UCSD-AML1 (cell line): ENCODE data around the gene ATG4A.

Experiments
- DNase-seq: peaks from one replicate; lab custom pipeline; 2025; ENCODE audit not compliant: unreplicated experiment; lab: John Stamatoyannopoulos, UW

ATG4A gene

GRCh38 chrX:108121291-108121690, 29.7 kb downstream of the ATG4A start:
- DNase-seq = no peak

- no peak for DNase-seq
Measured at GRCh38 chrX:108122748-108123147, 31.2 kb downstream of the ATG4A start.

DNA sequence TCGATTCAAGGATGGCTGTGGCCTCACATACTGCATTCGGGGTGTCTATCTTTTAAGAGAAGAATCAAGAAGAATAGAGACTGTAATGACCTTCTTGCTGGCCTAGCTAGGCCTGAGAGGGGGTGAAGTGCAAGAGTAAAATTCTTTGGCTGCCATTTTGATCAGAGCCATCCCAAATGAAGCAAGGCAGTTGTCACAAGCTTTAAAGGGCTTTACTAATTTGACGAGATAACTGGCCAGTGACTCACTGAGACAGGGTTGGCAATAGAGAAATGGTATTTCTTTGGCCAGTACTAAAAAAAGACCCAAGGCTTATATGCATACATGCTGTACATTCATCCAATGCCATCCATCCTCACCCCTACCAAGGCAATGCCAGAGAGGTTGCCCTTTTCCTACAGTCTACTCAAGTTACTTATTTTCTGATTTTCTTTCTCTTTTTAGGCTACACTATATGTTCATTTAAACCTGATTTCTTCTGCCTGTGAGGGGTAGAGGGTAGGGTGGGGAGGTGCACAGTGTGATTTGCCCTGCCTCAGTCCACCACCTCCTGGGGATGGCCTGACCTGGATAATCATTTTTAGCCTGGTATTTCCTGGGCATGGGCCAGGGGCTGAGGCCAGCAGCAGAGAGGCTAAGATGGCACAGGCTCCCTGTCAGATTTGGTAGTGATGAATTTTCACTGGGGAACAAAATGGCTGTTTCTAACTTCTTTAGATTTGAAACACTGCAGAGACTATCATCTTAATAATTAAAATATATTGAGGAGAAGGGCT, 32.2 kb downstream of the ATG4A start:
- DNase-seq = no peak

- no peak for DNase-seq
Measured at GRCh38 chrX:108126661-108127060, 35.1 kb downstream of the ATG4A start.

DNA sequence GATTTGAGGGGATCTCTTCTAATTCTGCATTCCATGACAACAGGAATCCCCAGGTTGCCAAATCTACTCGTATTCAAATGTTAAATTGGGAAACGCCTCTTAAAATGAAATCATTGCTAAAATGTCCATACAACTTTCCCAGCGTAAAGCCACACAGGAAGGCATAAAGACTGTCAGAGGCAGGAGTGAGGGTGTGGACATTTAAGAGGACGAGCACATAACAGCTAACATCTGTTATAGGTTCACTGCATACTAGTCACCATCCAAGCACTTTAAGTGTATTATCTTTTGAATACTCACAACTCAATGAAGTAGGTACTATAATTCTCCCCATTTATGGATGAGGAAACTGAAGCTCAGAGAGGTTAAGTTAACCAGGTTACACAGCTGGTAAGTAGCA, 35.6 kb downstream of the ATG4A start:
- DNase-seq = no peak

- DNase-seq = no peak
Measured at GRCh38 chrX:108130889-108131288, 39.3 kb downstream of the ATG4A start.

GRCh38 chrX:108131471-108131870, 39.9 kb downstream of the ATG4A start:
- no peak for DNase-seq

GRCh38 chrX:108132034-108132433, 40.5 kb downstream of the ATG4A start:
- no peak for DNase-seq

GRCh38 chrX:108132876-108133275, 41.3 kb downstream of the ATG4A start:
- no peak for DNase-seq

DNA sequence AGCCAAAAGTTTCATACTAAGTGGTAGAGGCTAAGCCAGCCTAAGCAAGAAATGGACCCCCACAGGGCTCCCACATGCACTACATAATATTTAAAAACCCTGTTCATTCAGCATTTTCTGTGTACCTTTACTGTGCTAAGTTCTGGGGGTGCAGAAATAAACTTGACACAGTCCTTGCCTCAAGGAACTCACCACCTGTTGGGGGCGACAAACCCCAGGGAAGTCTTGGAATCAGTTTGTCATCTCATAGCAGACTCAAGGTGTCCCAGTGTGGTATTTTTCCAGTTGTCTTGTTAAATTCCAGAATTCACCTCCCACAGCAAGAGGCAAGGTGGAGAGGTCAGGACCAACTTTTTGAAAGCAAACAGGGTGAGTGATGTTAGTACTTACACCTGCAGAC, 43.1 kb downstream of the ATG4A start:
- no peak for DNase-seq

DNA sequence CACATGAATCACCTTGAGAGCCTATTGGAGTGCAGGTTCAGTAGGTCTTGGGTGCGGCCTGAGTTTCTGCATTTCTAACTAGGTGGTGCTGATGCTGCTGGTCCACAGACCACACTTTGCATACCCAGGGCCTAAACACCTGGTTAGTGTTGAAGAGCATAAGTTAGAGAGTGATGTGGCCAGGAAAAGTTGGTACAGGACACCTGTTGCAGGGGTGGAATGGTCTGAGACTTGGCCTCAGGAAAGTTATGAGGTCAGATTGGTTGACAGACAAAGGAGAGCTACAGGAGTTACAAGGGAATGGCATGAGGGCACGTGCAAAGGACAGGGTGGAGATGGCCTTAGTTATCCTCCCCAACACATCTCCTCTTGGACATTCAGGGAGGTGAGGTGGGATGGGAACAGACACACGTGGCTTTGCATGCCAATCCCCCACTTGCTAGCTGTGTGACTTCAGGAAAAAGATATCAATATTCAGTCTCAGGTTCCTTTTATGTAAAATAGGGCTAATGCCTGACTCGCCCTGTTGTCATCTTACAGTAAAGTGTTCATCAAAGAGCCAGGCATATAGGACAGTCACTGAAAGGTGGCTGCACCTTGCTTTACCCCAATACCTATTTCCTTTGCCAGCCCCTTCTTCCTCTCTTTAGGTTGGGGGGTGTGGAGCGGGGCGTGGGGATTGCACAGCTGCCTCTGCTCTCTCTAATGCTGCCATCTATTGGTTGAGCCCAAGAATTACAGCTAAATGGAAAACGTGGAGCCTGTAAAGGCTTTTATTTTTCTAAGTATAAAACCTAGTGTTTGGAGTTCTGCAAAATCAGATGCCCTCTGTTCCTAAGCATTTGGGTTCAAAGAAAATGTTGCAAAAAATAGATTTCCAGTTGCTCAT, 47.5 kb downstream of the ATG4A start:
- DNase-seq = no peak

GRCh38 chrX:108148524-108148923, 56.9 kb downstream of the ATG4A start:
- DNase-seq = no peak

- no peak for DNase-seq
Measured at GRCh38 chrX:108156082-108156481, 64.5 kb downstream of the ATG4A start.

- no peak for DNase-seq
Measured at GRCh38 chrX:108156934-108157466, 65.4 kb downstream of the ATG4A start.

DNA sequence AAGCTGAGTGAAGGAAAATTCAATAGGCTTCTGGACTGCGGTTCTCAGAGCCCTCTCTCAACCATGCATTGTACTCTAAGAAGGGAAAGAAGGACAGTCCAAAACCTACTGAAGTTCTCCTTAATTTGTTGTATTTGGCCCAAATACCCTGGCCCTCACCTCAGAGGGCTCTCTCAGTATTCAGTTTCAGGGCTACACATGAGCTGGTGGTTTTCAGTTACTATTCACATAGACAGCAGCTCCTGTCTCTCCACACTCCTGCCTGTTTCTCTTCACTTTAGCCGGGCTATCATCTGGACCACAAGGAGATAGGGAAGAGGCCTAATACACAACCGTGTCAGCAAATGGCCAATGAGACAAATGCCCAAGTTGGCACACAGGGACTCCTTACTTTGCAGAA, 66.0 kb downstream of the ATG4A start:
- DNase-seq = no peak

DNA sequence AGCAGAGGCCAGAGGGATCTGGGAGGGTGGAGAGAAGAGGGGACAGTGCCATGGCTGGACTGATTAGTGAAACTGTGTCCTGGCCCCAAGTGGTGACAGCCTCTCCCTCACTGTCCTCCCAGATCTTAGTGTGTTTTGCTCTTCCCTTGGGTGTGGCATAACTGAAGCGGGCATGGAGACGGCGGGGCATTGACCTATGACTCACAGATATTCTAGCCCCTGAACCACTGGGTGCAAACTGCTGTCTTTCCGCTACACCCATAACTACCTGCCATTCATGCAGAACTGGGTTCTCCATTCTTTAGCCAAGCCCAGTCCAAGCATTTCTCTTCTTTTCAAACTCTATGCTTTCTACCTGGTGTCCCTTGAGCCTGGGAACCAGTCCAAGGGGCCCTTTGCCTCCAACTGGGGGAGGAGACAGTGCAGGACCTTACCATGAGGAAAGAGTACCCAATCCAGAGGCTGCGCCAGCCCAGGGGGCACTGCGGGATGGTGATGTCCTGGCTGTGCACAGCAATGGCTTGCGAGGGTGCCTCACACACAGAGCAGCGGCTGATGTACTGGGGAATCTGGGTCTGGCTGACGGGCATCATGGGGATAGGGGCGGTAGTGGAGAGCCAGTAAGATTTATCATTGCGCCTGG, 67.6 kb downstream of the ATG4A start:
- no peak for DNase-seq

DNA sequence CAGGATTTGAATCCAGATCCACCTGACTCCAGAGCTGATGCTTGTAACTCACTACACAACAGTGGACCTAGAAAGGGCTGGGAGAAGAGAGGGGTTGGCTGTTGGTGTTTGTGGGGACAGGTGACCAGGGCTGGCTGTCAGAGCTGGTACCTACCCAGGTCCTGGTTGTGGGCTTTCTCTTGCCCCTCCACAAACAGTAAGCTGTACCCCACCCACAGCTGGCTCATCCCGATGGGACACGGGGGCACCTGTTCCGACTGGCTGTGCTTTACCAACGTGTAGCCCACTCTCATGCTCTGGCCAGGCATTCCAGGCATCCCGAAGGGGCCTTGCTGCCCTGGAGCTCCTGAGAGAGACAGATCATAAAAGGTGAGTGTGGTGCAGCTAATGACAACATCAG, 68.7 kb downstream of the ATG4A start:
- DNase-seq = no peak

DNA sequence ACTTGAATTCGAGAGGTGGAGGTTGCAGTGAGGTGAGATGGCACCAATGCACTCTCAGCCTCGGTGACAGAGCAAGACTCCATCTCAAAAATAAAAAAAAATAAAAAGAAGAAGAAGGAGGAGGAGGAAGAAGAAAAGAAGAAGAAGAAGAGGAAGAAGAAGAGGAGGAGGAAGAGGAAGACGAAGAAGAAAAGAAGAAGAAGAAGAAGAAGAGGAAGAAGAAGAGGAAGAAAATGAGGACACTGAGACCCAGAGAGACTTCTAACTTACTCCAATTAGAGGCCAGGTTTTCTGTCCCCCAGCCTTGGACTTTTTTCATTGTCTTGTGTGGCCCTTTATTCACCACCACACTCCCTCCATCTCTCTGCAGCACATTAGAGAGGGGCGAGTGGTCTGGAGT, 70.7 kb downstream of the ATG4A start:
- no peak for DNase-seq

- no peak for DNase-seq
Measured at GRCh38 chrX:108163333-108164082, 71.9 kb downstream of the ATG4A start.

GRCh38 chrX:108165383-108166111, 74.0 kb downstream of the ATG4A start:
- no peak for DNase-seq
